ENCODE measurements around the gene HDLBP.
"Not testable (repeated sequence)": the region's sequence is repeated elsewhere in the genome, so short reads cannot be mapped to it uniquely, and the experiment has no call there.

The HDLBP gene

GRCh38 chr2:241207641-241208040 is 107.8 kb downstream of the HDLBP start:
- DNase-seq: no peak

DNA sequence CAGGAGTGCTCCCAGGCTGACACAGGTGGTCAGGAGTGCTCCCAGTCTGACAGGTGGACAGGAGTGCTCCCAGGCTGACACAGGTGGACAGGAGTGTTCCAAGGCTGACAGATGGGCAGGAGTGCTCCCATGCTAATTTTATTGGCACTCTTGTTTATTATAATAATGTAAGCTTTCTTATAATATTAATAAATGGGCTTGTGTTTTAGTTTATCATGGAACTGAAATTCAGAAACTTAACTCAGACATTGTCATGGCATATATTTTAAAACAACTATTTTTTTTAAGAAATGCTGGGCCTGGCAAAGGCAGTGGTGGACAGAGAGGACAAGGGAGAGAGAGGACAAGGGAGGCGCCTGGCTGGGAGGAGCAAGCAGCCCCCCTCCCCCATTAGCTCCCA is 108.3 kb downstream of the HDLBP start:
- DNase-seq: no peak

DNA sequence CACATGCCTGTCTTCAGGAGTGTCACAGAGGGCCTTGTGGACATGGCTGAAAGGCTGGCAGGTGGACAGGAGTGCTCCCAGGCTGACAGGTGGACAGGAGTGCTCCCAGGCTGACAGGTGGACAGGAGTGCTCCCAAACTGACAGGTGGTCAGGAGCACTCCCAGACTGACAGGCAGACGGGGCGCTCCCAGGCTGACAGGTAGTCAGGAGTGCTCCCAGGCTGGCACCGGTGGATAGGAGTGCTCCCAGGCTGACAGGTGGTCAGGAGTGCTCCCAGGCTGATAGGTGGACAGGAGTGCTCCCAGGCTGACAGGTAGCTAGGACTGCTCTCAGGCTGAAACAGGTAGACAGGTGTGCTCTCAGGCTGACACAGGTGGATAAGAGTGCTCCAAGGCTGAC is 110.4 kb downstream of the HDLBP start:
- DNase-seq: no peak

- no peak for DNase-seq
Measured at GRCh38 chr2:241204490-241204889, 111.0 kb downstream of the HDLBP start.

DNA sequence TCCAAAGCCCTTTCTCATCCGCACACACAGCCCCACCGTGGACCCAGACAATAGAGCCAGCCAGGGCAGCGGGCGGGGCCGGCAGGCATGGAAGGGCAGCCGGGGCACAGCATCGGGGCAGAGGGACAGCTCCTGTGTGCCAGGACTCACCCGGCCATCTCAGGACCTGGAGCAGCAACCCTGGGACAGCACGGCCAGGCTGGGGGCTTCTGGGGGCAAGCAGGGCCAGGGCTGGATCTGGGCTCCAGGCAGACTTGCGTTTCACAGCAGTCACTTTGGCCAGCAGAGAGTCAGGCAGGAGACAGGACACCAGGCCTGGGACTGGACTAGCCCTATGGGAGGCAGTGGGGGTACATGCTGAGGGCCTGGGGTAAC is 111.5 kb downstream of the HDLBP start:
- DNase-seq: no peak

DNA sequence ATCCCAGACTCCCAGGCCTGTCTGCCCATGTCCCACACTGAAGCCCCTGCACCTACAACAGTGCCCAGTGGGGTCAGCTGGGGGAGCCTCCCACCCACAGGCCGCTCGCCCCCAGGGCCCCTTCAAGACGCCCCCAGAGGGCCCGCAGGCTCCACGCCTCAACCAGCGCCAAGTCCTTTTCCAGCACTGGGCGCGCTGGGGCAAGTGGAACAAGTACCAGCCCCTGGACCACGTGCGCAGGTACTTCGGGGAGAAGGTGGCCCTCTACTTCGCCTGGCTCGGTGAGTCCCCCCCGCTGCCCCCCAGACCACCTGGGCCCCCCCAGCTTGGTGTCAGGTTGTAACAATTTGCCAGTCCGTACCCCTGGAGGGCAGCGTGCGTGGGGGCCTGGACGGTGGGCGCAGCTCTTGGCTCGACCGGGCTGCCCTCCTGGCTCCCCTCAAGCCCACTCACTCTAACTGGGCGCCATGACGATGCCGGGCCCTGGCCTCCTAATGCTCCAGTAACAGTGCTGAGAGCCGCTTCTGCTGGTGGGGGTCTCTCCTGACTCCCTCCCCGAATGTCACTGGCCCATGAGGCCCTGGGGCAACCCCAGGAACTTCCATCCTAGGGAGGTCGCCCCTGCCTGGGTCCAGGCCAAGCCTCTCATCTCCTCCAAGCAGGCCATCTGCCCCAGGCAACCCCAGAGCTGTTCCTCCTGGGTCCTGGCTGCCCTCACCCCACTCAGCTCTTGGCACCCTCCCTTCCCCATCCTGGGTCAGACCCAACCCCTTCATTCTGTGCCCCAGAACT is 112.1 kb downstream of the HDLBP start:
- no peak for DNase-seq

DNA sequence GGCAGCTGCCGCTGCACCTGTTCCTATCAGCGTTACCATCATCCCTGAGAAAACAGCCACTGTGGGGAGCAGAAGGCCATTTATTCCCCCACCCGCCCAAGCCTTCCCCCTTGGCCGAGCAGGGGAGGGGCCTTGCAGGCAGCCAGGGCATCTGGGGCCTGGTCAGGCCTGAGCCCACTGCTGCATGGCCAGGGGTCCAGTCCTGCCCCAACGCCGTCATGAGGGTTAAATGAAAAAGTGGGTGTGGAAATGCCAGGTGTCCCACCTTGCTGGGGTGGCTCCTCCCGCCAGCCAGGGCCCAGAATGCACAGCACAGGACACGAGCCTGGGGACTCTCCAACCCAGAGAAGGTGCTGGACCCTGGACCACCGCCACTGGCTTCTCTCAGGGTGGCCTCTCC is 112.8 kb downstream of the HDLBP start:
- DNase-seq: no peak

- no peak for DNase-seq
Measured at GRCh38 chr2:241202268-241202585, 113.2 kb downstream of the HDLBP start.

DNA sequence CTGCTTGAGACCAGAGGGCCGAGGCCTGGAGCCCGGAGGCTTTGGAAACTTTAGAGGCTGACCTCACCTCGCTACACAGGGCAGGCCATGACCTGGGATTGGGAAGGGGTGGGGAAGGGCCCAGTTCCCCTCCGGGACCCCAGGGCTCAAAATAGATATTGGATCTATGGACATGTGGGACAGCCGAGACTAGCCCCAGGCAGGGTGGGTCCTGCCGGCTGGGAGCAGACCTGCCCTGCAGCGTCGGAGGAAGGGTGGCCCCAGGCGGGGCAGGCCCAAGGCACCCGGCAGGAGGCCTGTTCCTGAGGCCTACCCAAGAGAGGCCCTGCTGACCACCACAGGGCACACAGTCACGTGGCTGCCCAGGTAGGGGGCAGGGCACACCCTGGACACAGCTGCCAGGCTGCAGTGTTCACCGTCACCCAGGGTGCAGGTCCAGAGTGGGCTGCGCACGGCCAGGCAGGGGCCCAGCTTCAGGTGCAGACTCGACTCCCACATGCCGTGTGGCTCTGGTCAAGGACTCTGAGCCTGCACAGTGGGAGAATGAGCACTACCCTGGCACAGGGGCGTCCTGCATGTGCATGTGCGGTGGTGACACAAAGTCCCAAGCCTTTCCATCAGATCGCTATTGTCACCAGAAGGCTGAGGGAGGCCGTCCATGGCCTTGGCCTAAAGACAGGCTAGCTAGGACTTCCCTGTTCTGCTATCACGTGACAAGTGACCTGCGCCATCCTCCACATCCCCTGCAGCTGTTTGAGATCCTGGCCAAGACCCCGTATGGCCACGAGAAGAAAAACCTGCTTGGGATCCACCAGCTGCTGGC is 113.8 kb downstream of the HDLBP start:
- no peak for DNase-seq

GRCh38 chr2:241200822-241201395 is 114.6 kb downstream of the HDLBP start:
- no peak for DNase-seq

DNA sequence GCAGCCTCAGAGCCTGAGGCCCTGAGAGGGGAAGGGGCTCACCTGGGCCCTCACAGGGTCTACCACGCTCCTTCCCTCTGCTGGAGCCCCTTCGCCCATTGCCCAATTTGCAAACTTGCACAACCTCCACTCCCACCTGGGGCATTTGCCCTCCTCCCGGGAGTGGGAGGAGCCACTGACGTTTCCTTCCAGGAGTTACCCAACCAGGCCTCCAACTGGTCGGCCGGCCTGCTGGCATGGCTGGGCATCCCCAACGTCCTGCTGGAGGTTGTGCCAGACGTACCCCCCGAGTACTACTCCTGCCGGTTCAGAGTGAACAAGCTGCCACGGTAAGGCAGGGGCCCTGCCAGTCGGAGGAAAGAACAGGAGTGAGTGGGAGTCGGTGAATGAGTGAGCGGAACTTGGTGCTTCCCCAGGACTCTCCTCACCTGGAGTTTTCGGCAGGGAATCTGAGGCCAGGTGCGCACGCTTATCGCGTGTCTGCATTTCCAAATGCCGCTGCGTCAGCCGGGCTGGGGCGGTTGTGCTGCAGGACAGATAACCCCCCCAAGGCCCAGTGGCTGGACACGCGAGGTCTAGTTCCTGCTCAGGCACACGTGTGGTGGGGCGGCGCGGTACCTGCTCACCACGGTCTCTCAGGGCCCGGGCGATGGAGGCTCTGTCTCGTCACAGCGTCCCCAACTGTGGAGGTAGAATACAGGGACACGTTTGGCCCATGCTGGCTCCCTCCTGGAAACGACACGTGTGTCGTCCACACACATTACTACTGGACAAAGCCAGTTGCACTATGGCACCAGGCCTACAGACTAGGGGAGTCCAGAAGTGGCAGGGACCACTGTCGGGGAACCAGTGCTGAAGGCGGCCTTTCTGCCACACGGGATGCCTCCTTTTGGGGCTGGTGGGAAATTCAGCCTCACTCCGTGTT is 115.3 kb downstream of the HDLBP start:
- DNase-seq: no peak

DNA sequence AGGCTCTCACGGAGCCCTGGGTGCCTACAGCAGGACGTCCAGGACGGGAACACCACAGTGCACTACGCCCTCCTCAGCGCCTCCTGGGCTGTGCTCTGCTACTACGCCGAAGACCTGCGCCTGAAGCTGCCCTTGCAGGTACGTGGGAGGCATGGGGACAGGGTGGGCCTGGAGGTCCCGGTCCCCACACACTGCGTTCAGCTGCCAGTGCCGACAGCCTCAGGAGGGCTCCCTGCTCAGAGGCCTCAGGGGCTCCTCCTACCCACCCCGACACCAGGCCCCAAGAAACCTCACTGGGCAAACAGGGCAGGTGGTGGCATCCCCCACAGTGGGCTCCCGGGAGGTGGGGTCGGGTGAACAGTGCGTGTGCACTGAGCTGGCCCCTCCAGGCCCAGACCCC is 116.2 kb downstream of the HDLBP start:
- DNase-seq: no peak

GRCh38 chr2:241198381-241199279 is 116.8 kb downstream of the HDLBP start:
- DNase-seq: no peak

DNA sequence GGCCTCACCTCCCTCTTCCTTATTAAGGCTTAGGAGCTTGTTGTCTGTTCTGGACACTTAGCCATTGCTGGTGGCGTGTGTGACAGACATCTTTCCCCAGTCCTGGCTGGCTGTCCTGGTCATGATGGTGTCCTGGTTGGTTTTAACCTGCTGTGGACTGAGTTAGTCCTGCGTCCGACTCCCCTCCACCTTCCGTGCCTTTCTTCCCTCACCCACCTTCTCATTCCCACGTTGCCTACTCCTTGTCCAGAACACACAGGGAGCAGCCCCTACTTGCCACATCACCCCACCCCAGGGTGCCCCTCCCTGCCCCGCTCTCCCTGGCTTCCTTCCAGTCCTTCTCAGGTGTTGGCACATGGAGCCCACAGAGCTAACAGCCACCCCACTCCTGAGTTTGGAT is 117.5 kb downstream of the HDLBP start:
- no peak for DNase-seq

DNA sequence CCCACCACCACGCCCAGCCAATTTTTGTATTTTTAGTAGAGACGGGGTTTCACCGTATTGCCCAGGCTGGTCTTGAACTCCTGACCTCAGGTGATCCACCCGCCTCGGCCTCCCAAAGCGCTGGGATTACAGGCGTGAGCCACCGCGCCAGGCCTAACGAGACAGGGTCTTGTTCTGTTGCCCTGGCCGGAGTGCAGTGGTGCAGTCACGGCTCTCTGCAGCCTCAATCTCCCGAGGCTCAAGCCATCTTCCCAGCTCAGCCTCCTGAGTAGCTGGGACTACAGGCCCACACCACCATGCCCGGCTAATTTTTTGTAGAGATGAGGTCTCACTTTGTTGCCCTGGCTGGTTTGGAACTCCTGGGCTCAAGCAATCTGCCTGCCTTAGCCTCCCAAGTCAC is 118.2 kb downstream of the HDLBP start:
- DNase-seq: not testable (repeated sequence)

DNA sequence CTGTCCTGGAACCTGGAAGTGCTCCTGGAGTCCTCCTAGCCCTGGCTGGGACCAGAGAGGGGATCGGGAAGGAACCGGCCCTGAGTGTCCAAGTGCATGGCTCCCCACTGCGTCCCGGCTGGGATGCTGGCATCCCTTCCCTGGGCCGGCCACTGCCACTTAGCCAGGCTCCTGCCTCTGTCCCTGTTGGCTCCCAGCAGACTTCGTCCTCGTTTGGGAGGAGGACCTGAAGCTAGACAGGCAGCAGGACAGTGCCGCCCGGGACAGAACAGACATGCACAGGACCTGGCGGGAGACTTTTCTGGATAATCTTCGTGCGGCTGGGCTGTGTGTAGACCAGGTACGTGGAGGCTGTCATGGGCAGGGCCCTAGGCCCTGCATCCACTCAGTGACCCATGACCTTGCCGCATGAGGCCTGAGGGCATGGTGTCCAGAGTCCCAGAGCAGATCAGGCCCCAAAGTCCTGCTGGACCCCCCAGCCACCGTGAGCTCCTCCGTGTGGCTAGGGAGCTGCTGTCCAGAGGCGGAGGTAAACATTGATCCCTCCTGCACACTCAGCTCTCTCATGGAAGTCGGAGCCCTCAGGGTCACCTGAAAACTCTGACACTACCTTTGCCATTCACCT is 119.9 kb downstream of the HDLBP start:
- DNase-seq: no peak

DNA sequence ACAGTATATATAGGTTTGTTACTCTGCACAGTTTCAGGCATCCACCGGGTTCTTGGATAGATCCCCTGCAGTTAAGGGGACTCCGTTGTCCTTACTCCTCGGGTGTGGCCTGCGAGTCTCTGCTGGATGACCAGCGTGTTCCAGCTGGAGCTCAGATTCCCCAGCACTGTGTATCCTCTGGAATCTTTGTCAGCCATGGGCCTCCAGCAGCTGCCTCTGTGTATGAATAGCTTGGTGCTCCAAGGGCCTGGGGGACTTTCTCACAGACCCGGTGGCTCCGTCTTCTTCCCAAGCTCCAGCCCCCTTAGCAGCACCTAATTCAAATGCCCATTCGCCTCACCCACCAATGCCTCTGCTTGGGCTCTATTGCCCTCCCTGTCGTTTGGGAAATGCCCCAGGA is 120.7 kb downstream of the HDLBP start:
- no peak for DNase-seq

DNA sequence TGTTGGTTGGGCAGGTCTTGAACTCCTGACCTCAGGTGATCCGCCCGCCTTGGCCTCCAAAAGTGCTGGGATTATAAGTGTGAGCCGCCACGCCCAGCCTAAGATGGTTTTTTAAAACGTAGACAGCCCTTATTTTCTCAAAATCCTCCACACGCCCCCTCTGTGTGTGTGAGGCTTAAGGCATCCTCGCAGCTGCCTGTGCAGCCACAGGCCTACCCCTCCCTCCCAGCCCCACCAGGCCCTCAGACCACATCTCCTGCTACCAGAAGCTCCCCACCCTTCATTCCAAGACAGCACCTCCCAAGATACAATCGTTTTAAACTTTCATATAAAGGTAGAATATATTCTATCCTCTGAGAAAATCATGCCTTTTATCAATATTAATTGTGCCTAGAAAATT is 122.2 kb downstream of the HDLBP start:
- no peak for DNase-seq

GRCh38 chr2:241191081-241191480 is 124.4 kb downstream of the HDLBP start:
- no peak for DNase-seq

DNA sequence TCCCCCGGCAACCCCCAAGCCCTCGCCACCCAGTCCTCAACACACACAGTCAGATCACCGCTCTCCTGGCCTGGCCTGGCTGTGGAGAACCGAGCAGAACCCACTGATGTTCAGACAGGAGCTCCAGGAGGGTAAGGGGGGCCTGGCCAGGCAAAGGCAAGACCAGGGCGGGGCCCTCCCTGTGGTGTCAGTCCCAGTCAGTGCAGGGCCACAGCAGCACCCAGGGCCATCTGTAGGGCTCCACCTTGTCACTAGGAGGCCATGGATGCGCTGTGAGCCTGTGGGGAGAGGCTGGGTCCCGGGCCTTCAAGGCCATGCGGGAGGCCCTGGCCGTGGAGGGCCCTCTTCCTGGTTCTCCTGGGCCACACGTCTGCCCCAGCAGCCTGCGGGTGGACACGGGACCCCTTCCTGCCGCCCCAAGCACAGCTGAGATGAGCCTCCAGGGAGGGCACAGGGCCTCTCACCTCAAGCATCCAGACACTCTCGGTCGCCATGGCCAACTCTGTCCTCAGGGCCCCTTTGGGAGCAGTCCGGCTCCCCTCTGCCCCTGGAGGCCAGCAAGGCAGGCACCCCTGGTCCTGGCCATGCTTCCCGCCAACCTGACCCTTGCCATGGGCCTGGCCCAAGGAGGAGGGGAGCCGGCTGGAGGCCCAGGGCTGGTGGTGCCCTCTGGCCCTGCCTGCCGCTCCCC is 125.0 kb downstream of the HDLBP start:
- DNase-seq: no peak

- DNase-seq: no peak
Measured at GRCh38 chr2:241189856-241190201, 125.6 kb downstream of the HDLBP start.
